NOMO-1 (cell line): ENCODE measurements around the gene ARRDC3.
"Not testable (repeated sequence)": the region's sequence is repeated elsewhere in the genome, so short reads cannot be mapped to it uniquely, and the experiment has no call there.

Experiments used
- DNase-seq, 2 experiments: peaks; one replicate each; lab custom pipeline; 2025; ENCODE audit not compliant: unreplicated experiment in 2 of 2; lab: John Stamatoyannopoulos, UW

The ARRDC3 gene

DNA sequence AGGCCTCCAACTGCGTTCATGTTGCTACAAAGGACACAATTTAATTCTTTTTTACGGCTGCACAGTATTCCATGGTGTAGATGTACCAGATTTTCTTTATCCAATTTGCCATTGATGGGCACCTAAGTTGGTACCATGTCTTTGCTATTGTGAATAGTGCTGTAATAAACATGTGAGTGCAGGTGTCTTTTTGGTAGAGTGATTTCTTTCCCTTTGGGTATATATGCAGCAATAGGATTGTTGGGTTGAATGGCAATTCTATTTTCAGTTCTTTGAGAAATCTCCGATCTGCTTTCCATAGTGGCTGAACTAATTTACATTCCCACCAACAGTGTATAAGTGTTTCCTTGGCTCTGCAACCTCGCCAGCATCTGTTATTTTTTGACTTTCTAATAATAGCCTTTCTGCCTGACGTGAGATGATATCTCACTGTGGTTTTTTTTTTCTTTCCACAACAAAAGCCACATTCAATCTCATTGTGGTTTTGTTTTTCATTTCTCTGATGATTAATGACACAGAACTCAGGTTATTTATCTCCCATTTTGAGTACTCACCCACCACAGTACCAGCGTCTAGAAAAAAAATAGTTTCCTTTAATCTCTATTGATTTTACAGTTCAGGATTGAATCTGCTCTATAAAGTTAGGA, 21.9 kb downstream of the ARRDC3 start:
- DNase-seq, result no peak

DNA sequence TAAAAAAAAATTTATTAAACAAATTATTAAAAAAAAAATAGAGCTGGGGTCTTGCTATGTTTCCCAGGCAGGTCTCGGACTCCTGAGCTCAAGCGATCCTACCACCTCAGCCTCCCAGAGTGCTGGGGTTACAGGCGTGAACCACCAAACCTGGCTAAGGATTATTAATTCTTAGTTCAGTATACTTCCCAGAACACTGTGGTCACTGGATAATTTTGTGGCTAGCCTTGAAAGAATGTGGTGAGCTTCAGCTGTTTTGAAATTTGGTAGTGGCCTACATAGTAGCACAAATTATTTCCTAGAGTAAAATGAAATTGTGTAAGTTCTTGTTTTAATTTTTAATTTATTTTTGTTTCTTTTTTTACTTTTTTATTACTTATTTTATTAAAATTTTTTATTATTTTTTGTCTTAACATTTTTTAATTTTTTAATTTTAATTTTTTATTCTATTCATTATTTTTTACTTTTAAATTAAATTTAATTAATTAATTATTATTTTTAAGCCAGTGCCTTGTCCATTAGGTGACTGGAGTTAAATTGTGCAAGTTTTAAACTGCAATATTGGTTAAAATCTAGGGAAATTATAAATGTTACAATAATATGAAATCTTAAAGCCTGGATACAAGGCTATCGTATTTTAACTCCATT, 23.0 kb downstream of the ARRDC3 start:
- peak; percentile 62 to 75 for DNase-seq

DNA sequence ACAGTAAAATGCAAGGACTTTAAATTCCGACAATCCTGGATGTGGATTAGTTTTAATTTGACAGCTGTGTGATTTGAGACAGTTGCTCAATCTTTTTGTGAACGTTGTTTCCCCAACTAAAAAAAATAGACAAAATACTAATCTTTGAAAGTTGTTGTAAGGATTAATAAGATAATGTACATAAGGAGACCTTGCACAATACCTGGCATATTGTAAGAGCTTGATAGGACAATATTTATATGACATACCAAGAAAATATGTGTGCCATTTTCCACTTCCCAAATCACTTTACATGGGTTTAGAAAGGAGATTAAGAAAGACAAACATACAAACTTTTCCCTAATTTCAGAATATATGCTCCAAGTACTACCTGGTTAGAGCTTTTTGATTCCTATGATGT, 25.3 kb downstream of the ARRDC3 start:
- DNase-seq, result no peak

DNA sequence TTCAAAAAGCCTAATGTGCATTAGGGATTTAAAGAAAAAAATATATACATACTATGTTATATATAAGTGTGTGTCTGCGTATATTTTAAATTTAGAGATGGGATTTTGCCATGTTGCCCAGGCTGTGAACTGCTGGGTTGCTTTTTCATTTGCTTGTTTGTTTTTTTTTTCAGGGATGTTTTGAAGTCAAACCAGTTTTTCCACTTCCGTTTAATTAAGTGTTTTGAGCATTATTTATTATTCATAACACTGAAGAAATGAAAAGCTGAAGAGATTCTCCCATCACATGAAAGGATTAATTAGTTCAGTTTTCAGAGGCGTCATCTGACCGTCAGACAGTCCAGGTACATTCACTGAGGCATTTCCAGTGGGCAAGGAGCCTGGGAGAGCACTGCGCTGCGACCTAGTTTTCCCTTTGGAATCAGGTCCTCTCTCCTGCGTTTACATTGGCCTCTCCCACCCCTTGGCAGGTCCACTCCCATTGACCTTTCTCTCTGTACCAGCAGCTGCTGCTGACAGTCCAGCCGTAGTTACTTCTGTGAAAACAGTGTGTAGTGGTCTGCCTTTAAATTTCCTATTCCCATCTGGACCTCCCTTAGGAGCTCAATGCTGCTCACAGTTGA, 26.0 kb downstream of the ARRDC3 start:
- no peak for DNase-seq

DNA sequence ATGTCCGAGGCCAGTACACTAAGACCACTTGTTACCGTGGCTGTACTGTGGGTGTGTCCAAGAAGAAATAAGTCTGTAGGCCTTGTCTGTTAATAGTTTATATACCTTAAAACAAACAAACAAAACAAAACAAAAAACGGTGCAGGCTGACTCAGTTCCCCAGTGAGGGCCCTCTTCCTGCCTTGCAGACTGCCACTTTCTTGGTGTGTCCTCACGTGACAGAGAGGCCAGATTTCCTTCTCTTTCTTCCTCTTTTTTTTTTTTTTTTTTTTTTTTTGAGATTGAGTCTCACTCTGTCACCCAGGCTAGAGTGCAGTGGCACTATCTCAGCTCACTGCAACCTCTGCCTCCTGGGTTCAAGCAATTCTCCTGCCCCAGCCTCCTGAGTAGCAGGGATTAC, 28.2 kb downstream of the ARRDC3 start:
- peak; percentile 31 to 57 for DNase-seq

DNA sequence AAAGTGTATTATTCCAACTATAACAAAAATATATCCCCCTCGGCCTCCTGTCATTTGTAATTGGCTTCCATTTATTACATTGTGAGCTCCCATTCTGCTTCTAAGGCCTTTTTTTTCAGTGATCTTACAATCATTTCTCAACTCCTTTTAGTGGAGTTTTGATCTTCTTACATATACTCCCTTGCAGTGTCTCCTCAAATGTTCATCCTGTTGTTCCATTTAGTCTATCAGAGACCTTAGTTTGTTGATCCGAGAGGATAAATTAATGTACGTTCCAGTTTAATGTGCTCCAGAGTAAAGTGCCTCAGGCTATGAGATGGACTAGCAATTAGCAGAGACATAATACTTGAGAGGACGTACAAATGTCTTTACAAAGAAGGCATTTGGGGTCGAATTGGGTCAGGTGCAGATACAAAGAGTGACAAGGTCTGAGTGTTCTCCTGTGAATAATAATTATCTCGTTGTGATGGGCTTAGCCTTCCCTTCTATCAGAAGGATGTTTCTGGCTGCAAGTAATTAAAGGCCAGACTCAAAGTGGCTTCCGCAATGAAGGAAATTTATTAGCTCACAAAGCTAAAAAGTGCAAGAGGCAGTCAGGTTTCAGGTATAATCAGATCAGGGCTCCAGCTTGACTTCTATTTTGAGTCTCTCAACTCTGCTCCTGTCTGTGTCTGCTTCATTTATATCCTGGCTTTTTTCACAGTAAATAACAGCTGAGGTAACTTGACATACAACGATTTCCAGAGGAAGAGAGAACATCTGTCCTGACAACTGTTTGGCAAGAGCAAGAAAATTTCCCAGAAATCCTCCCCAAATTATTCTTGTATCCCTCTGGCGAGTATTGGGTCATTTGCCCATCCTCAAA, 30.1 kb downstream of the ARRDC3 start:
- no peak for DNase-seq

DNA sequence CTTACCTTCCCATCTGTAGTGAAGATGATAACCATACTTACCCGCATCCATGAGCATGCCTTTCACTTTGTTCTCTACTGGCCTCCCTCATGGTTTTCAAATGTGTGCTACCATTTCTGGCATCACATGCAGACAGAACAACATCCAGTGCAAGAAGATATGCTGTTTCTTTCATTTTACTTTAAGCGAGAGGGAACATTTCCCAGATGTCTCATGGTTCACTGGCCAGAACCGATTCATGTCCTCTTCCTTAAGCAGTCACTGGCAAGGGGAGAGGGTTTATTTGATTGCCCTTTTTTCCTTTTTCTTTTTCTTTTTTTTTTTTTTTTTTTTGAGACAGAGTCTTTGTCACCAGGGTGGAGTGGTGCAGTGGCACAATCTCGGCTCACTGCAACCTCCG, 37.7 kb downstream of the ARRDC3 start:
- no peak for DNase-seq

DNA sequence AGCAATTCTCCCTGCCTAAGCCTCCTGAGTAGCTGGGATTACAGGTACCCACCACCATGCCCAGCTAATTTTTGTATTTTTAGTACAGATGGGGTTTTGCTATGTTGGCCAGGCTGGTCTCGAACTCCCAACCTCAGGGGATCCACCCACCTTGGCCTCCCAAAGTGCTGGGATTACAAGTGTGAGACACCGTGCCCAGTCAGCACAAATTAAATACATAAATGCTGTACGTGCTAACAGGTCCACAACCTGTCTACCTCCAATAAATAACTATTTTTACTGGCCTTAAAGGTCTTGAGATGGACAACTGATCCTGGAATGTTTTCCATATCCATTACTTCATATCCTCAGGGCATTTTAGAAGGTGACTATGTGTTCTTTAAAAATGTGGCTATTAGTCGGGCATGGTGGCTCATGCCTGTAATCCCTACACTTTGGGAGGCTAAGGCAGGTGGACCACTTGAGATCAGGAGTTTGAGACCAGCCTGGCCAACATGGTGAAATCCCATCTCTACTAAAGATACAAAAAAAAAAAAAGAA, 38.4 kb downstream of the ARRDC3 start:
- DNase-seq, result not testable (repeated sequence)

DNA sequence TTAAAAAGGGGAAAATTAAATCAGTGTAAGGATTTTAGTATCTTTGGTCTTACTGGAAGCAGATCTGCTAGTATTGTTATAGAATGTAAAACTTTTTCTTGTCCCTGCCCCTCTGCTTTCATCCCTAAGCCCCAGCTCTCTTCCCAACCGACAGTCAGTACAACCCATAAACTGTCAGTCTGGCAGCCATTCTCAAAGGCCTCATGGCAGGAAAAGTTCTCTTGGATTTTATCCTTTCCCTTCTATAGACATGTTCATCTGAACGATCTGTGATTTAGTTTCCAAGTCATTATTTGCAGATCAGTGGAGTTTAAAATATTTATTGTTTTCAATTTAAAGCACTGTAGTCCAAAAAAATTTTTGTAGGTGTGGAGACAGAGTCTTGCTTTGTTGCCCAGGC, 39.2 kb downstream of the ARRDC3 start:
- DNase-seq, result no peak

DNA sequence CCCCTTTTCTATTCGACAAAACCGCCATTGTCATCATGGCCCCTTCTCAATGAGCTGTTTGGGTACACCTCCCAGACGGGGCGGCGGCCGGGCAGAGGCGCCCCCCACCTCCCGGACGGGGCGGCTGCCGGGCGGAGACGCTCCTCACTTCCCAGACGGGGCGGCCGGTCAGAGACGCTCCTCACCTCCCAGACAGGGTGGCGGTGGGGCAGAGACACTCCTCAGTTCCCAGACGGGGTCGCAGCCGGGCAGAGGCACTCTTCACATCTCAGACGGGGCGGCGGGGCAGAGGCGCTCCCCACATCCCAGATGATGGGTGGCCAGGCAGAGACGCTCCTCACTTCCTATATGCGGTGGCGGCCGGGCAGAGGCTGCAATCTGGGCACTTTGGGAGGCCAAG, 40.2 kb downstream of the ARRDC3 start:
- DNase-seq, result not testable (repeated sequence)

DNA sequence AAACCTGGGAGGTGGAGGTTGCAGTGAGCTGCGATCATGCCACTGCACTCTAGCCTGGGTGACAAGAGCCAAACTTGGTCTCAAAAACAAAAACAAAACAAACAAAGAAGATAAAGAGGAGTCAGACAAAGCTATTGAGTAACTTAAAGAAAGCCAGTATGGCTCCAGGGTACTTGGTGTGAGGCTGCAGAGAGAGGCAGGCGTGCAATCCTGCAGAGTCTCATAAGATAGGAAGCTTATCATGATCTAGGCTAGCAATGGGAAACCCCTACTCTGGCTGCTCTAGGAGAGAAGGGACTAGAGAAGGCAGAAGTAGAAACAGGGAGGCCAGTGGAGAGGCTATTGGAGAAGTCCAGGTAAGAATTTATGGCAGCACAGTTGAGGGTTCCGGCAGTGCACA, 42.0 kb downstream of the ARRDC3 start:
- DNase-seq, result no peak

DNA sequence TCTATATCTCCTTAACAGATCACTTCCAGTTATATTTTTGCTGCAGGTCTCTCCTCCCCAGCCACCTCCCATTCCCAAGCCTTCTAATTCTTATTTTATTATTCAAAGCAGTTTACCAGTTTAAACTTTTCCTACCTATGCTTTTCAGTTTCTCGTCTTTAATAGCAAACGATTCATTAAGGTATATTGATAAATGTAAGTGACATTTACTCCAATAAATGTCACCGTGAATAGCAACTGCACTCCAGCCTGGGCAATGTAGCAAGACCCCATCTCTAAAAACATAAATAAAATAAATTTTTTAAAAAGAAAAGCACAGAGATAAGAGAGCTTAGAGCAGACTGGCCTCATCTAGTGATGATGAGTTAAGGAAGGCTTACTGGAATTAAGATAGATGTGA, 42.6 kb downstream of the ARRDC3 start:
- DNase-seq, result no peak

DNA sequence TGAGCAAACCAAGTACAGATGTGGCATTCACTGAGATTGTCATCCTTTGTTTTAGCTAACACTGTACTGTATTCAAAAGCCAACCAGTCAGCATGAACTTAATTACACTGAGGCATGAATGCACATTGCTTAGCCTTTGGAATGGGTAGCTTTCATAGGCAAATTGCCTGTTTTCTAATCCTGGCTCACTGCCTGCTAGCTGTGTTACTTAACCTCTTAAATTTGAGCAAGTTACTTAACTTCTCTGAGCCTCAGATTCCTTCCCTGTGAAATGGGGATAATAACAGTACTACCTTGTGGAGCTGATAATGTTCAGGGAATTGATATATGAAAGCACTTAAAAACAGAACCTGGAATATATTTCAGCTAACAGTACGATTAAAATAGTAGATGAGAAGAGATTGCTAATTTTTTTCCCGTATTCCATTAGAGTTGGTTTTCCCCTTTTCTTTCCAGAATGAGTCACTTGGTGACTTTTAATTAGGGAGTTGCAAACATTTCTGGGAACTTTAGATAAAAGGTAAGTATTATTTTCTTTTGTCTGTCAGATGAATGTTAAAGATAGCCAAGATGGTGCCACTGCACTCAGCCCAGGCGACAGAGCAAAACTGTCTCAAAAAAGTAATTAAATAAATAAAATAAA, 43.9 kb downstream of the ARRDC3 start:
- DNase-seq, result no peak

DNA sequence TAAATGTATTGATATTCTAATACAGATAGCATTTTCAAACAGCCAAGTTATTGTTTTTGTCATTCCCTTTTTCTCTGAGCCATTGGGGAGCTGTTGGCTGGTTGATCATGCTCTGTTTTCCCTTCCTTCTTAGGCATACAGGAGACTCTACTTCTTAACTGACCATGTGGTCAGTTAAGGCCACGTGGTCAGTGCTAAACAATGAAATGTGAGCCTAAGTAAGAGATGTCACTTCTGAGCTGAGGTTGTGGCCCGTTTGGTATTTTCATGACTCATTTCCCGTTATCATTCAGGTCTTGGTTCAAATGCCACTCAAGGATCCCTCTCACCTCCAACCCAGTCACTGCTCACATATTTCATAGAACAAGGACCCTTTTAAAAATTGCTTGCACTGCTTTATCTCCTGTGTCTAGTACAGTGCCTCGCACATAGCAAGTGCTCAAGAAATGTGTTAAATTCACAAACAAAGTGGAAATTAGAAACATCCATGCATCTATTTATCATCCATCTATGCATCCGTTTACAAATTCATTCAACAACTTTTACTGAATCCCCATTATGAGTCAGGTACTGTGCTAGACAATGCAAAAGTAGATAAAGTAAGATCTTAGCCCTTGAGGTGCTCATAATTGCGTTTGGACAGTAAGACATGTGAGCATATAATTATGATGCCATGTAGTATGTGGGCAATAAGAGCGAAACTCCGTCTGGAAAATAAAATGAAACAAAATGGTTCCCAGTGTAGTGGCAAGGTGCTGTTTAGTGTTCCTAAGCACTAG, 50.7 kb downstream of the ARRDC3 start:
- no peak for DNase-seq

DNA sequence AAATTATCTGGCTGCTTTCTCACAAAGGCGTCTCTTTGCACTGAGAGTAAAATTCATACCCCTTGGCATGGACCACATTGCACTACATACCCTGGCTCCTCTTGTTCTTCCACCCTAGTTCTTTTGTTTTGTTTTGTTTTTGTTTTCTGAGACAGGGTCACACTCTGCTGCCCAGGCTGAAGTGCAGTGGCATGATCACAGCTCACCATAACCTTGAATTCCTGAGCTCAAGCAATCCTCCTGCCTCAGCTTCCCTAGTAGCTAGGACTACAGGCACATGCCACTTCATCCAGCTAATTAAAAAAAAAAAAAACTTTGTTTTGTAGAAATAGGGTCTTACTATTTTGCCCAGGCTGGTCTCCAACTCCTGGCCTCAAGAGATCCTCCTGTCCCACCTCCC, 51.4 kb downstream of the ARRDC3 start:
- DNase-seq, result no peak

DNA sequence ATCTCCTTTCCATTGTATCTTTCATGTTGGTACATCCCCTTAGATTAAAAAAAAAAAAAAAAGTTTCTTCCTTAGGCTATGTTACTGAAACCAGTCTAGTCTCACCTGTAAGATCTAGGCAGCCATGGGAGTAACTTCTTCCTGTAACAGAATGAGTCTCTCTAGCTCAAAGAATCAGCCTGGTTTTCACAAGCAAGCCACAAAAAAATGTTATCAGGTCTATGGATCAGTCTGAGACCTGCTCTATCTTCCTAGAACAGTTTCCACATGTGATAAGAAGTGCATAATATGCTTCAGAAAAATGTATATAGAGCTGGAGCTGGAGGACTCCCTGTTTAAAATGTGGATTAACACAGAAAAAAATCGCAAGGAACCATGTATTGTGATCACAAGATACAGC, 53.8 kb downstream of the ARRDC3 start:
- no peak for DNase-seq

DNA sequence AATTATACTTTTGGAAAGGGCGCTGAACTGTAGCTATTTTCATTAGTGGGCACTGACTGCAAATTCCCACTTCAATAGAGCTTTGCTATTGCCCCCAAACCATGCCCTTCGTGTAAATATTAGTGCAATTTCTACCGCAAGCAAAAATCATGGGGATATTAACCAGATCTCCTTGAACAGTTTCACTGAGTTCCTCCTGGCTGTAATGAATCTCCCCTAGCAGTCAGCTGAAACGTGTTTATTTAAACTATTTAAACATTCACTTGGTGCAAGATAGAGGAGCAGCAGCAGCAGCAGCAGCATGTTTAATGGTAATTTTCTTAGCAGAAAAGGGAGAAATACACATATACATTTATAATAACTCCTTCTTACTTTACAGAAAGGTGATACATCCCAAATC, 54.4 kb downstream of the ARRDC3 start:
- no peak for DNase-seq

DNA sequence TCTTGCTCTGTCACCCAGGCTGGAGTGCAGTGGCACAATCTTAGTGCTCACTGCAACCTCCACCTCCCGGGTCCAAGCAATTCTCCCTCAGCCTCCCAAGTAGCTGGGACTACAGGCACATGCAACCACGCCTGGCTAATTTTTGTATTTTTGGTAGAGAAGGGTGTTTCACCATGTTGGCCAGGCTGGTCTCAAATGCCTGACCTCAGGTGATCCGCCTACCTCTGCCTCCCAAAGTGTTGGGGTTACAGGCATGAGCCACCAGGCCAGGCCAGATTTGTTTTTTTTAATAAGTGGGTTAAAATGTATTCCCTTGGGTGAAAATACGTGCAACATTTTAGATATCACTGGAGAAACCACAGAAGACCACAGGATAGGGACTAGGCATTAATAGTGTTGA, 60.1 kb downstream of the ARRDC3 start:
- not testable (repeated sequence) for DNase-seq

DNA sequence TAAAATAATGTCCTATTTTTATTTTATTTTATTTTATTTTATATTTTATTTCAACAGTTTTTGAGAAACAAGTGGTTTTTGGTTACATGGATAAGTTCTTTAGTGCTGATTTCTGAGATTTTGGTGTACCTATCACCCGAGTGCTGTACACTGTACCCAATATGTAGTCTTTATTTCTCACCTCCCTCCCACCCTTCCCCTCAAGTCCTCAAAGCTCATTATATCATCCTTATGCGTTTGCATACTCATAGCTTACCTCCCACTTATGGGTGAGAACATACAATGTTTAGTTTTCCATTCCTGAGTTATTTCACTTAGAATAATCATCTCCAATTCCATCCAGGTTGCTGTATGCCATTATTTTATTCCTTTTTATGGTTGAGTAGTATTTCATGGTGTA, 63.5 kb downstream of the ARRDC3 start:
- DNase-seq, result no peak

DNA sequence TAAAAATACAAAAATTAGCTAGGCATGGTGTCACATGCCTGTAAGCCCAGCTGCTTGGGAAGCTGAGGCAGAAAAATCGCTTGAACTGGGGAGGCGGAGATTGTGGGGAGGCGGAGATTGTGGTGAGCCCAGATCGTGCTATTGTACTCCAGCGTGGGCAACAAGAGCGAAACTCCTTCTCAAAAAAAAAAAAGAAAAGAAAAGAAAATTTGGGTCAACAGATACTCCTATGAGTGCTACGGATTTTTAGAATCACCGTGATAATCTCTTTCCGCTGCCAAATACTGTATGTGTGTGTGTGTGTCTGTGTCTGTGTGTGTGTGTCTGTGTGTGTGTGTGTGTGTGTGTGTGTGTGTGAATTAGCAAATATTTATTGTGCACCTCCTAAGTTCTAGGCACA, 64.4 kb downstream of the ARRDC3 start:
- no peak for DNase-seq
